GM19099 (cell line): Measurements from ENCODE around the gene PGGHG.

Experiments used
- POLR2A ChIP-seq: IDR thresholded peaks from 3 replicates; pipeline ENCODE4 v1.6.1; 2011; ENCODE audit warnings: low read depth; ENCODE audit not compliant: insufficient read length; ENCODE audit errors: extremely low read depth

The PGGHG gene

DNA sequence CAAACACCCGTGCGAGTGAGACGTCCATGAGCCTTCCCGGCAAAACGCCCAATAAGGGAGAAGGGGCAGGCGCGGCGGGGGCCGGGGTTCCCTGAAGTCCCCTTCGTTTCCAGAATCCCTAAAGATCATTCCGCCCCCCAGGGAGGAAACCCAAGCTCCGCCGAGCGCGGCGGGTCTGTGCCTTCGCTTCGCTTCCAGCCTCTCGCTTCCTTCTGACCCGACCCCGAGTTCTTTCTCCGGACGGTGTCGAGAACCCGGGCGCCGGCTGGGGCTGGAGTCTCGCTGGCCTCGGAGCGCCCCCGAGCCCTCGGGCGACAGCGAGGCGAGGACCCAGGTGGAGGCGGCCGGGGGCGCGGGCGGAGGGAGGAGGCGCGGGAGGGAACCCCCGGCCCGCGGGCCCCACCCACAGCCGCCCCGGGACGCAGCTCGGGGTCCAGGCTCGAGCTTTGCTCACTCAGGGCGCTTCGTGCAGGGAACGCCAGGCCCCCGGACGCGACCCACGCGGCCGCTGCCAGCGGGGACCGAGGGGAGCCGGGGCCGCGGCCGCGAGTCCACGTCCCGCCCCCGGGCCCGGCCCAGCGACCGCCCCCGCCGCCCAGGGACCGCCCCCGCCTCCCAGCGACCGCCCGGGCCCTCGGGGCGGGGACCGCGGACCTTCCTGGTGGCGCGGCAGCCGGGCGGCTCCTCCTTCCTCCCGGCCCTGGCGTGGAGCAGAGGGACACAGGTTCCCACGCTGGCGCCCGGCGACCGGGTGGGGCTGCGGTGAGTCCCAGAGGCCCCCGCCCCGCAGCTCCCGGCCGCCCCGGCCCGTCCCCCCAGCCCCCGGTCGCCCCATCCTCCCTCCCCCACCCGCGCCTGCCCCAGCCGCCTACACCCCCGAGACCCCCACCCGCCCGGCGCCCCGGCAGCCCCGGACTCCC lies at the start of gene PGGHG:
Gene PGGHG (plus strand): TSS at position 649 of the 920 bp plus-strand sequence. CDS start 691 bp downstream, outside the sequence.
- peak; percentile 67 for TF ChIP-seq POLR2A

- no peak for TF ChIP-seq POLR2A
These were observed 48.6 kb upstream of the PGGHG start for GRCh38 chr11:240315-240714.

DNA sequence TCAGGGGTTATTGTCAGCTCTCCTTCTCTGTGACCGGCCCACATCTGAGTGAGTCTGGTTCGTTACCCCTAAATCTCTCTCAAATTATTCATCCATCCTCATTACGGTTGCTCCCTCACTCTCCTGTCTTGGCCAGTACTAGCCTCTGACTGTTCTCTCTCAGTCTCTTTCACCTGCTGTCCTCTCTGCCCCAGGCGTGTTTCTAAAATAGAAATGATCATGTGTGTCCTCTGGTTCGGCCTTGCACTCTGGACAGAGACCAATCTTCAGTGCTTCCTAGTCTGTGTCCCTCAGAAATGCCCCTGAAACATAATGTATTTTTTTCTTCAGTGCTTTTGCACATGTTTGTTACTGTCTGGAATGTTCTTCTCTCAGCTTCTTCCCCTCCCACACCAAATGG lies 47.3 kb upstream of the PGGHG start:
- no peak for TF ChIP-seq POLR2A

GRCh38 chr11:244376-244775 lies 44.5 kb upstream of the PGGHG start:
- no peak for TF ChIP-seq POLR2A

DNA sequence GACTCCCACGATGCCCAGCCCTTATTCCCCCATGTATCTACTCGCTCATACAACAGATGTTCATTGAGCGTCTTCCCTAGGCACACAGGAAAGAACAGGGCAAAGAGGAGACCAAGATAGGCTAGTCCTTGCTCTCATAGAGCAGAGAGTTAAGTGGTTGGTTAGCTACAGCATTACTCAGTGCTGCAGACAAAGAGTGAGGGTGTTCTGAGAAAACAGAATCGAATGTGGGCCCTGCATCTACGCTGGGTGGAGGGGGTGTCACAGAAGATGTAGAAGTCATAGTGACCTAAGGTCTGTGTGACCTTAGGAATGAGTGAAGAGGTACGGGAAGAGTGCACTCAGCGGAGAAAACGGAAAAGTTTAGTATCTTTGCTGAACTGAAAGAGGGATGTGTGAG lies 39.9 kb upstream of the PGGHG start:
- no peak for TF ChIP-seq POLR2A

- no peak for TF ChIP-seq POLR2A
These were observed 38.7 kb upstream of the PGGHG start for GRCh38 chr11:250274-250673.

GRCh38 chr11:250740-251299 lies 38.1 kb upstream of the PGGHG start:
- TF ChIP-seq POLR2A: no peak

GRCh38 chr11:251550-251949 lies 37.4 kb upstream of the PGGHG start:
- no peak for TF ChIP-seq POLR2A

GRCh38 chr11:252666-253065 lies 36.3 kb upstream of the PGGHG start:
- no peak for TF ChIP-seq POLR2A

DNA sequence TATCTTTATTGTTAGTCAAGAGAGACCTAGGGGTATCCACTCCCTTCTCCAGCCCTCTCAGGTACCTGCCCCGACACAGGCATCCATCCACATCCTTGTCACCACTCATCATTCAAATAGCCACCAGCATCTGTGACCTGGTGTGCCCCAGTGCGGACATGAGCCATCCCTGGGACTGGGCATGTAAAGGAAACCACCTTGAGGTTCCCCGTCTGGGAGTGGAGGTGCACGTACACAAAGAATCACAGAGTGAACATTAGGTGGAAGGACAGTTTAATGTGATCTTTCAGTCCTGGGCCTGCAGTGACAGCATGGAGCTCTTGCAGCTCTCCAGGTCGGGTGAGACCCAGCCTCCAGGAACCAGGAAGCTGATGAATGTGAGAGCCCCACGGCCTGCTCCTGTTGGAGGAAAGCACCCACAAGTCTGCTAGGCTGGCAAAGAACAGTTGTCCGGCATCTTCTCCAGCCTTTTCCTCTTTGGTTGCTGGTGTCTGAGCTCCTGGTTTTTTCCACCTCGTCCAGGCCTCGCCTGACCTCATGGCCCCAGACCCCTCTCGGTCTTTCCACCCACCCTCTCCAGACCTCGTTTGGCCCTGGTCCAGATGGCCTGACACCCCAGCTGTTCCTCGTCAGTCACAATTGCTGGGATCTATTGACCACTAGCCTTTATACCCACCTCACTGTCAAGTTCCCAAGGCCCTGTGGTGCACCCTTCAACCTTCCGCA lies 35.6 kb upstream of the PGGHG start:
- TF ChIP-seq POLR2A: no peak

DNA sequence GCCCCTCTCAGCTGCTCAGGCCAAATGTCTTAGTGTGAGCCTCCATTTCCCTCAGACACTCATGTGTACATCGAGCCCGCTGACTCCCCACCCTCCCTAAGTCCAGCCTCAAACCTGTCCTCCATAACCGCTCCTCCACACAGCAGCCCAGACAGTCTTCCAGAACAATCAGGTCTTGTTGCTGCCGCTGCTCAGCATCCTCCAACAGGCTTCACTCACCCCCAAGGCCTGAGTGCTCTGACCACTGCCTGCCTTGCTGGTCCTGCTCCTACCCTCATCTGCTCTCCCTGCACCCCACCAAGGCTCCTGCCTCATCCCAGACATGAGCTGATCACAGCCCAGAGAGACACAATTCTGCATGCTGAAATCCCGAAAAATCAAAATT lies 35.0 kb upstream of the PGGHG start:
- no peak for TF ChIP-seq POLR2A

- no peak for TF ChIP-seq POLR2A
These were observed 33.8 kb upstream of the PGGHG start for GRCh38 chr11:255176-255575.

DNA sequence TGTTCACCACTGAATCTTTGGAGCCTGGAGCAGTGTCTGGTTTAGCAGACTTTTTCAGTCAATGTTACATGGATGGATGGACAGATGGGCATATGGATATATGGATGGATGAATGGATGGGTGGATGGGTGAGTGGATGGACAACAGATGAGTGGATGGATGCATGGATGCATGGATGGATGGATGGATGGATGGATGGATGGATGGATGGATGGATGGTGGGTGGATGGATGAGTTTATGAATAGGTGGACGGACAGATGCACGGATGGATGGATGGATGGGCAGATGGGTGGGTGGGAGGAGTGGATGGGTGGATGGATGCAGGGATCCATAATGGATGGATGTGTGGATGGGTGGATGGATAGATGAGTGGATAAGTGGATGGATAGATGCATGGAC lies 33.1 kb upstream of the PGGHG start:
- TF ChIP-seq POLR2A: no peak

DNA sequence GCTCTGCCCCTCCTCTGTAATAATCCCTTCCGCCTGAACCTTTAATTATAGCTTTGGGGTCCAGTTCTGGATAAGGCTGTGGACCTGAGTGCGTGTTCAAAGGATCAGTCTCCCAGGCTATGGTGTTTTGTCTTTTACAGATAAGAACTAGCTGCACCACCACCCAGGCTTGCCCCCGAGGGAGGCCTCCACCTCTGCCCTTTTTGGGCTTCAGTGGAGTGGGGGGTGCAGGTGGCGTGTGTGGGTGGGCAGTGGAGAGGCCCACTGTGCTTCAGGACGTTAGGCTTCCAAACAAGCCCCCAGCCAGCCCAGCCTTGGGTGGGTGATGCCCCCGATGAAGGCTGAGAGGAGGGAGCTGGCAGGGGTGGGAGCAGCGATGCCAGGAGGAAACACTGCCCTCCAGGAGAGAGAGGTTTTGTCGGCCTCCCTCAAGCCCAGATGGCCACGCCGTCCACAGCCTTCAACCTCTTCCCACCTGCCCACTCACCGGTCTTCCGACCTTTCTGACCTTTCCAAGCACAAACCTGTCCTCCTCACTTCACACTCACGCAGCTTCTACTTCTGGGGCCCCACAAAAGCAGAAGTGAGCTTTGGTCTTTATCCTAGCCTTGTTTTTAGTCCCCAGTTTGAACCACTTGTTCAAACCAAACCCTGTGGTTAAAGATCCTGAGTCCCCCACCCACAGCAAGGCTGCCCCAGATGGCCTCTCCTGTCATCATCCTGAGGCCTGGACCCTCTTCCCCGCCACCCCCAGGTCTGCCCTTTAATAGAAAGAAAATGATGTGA lies 31.8 kb upstream of the PGGHG start:
- TF ChIP-seq POLR2A: no peak
